GM19328 (cell line): Measurements from ENCODE around the gene CD302.
"Not testable (repeated sequence)": the region's sequence is repeated elsewhere in the genome, so short reads cannot be mapped to it uniquely, and the experiment has no call there.

Experiments
- ATAC-seq: cut with Tn5 transposase; IDR thresholded peaks from one replicate; pipeline ENCODE4 v1.9.1; 2021; ENCODE audit warnings: mild to moderate bottlenecking, moderate library complexity; ENCODE audit not compliant: unreplicated experiment

The CD302 gene

GRCh38 chr2:159795841-159796690 lies 1.9 kb downstream of the CD302 start:
- ATAC-seq: no peak

- no peak for ATAC-seq
Measured at GRCh38 chr2:159793326-159793725, 4.7 kb downstream of the CD302 start.

GRCh38 chr2:159792599-159792998 lies 5.4 kb downstream of the CD302 start:
- ATAC-seq: no peak

- no peak for ATAC-seq
Measured at GRCh38 chr2:159792036-159792435, 6.0 kb downstream of the CD302 start.

- no peak for ATAC-seq
Measured at GRCh38 chr2:159790323-159790722, 7.7 kb downstream of the CD302 start.

GRCh38 chr2:159788253-159788652 lies 9.8 kb downstream of the CD302 start:
- no peak for ATAC-seq

GRCh38 chr2:159787647-159788046 lies 10.4 kb downstream of the CD302 start:
- not testable (repeated sequence) for ATAC-seq

GRCh38 chr2:159786938-159787337 lies 11.1 kb downstream of the CD302 start:
- no peak for ATAC-seq

- no peak for ATAC-seq
Measured at GRCh38 chr2:159785195-159785594, 12.8 kb downstream of the CD302 start.

GRCh38 chr2:159784744-159785143 lies 13.3 kb downstream of the CD302 start:
- ATAC-seq: not testable (repeated sequence)

GRCh38 chr2:159783556-159783955 lies 14.5 kb downstream of the CD302 start:
- no peak for ATAC-seq

GRCh38 chr2:159776321-159776720 lies 21.7 kb downstream of the CD302 start:
- ATAC-seq: no peak

- no peak for ATAC-seq
Measured at GRCh38 chr2:159775021-159775420, 23.0 kb downstream of the CD302 start.

- no peak for ATAC-seq
Measured at GRCh38 chr2:159774370-159774990, 23.5 kb downstream of the CD302 start.

- no peak for ATAC-seq
Measured at GRCh38 chr2:159773886-159774285, 24.1 kb downstream of the CD302 start.

- no peak for ATAC-seq
Measured at GRCh38 chr2:159773426-159773825, 24.6 kb downstream of the CD302 start.

GRCh38 chr2:159769147-159769546 lies 28.9 kb downstream of the CD302 start:
- no peak for ATAC-seq

- no peak for ATAC-seq
Measured at GRCh38 chr2:159762075-159762474, 35.9 kb downstream of the CD302 start.

- no peak for ATAC-seq
Measured at GRCh38 chr2:159760326-159760725, 37.7 kb downstream of the CD302 start.

- ATAC-seq: no peak
Measured at GRCh38 chr2:159759577-159759976, 38.4 kb downstream of the CD302 start.

- ATAC-seq: no peak
Measured at GRCh38 chr2:159758686-159759085, 39.3 kb downstream of the CD302 start.

- ATAC-seq: no peak
Measured at GRCh38 chr2:159758239-159758638, 39.8 kb downstream of the CD302 start.
